ENCODE results near the gene DRG2.

The DRG2 gene

GRCh38 chr17:18121144-18121910 lies 33.6 kb downstream of the DRG2 start:
- Histone ChIP-seq H3K4me3 (no peak overlapping the region), H3K27ac (no peak overlapping the region)
- DNase-seq (ENCODE audit: low spot score): no peak
- no peak for TF ChIP-seq CTCF (IDR thresholded peaks at IDR 0.05)

GRCh38 chr17:18122990-18123753 lies 35.4 kb downstream of the DRG2 start:
- no peak for DNase-seq (ENCODE audit: low spot score)
- no peak for TF ChIP-seq CTCF (IDR thresholded peaks at IDR 0.05)
- Histone ChIP-seq H3K27ac (no peak overlapping the region), H3K4me3 (no peak overlapping the region)

- TF ChIP-seq CTCF (IDR thresholded peaks at IDR 0.05): no peak
- no peak for DNase-seq (ENCODE audit: low spot score)
- no peak overlapping the region for H3K4me3 ChIP-seq
- no peak overlapping the region for H3K27ac ChIP-seq
These were observed 36.8 kb downstream of the DRG2 start for GRCh38 chr17:18124345-18125126.

- no peak for TF ChIP-seq CTCF (IDR thresholded peaks at IDR 0.05)
- H3K27ac ChIP-seq: no peak overlapping the region
- DNase-seq (ENCODE audit: low spot score): no peak
- no peak overlapping the region for H3K4me3 ChIP-seq
These were observed 41.3 kb downstream of the DRG2 start for GRCh38 chr17:18129041-18129502.

GRCh38 chr17:18132711-18133110 lies 45.0 kb downstream of the DRG2 start:
- TF ChIP-seq CTCF (IDR thresholded peaks at IDR 0.05): no peak
- H3K4me3 ChIP-seq: no peak overlapping the region
- no peak overlapping the region for H3K27ac ChIP-seq
- DNase-seq (ENCODE audit: low spot score): no peak

- no peak for DNase-seq (ENCODE audit: low spot score)
- H3K4me3 ChIP-seq: no peak overlapping the region
- no peak overlapping the region for H3K27ac ChIP-seq
- TF ChIP-seq CTCF (IDR thresholded peaks at IDR 0.05): no peak
These were observed 48.6 kb downstream of the DRG2 start for GRCh38 chr17:18136357-18136756.
